ENCODE data around the gene CHRNB4. TPM values are rescaled to one million over a fixed set of nuclear protein-coding genes. Genes with fewer than 3 reads are reported as not detected.

CHRNB4 gene
- total RNA-seq, 2 donors from 2014 or later: not detected

DNA sequence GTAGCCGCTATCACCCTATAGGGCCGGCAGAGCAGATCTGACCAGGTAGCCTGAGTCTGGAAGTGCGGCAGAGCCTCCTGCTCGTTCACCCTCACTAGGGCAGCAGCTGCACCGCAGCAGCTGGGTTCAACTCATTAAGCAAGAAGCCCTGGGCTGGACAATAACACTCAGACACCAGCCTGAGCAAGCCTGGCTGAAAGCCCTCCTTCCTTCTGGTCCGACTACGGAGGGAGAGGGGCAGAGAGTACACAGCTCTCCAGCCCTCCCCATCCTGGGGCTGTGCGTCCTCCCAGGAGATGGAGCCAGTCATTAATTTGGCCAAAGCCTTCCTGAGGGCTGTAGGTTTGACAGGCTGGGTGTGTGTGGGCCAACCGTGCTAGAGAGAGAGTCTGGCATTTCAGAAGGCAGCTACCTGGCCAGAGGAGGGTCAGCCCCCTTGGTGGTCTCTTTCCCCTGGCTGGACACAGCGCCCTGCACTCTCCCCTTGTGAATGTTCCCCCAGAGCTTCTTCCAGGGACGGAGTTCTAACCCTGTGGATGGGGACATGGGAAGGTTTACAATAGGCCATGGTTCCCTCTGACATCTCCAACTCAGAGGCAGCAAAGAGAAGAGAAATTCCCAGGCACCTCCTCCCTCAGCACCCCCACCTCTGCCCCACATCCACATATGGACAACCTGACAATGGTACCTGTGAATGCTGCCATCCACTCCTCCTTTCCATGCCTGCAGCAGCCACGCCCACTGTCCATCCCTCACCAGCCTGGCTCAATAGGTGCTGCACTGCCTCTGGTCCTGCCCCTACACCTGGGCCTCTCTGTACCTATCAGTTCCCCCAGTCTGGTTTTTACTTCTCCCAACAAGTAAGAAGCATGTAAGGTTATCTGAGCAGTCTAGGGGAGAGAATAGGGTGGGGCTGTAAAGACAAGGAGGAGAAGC is 6.5 kb downstream of the CHRNB4 start:
- H3K27me3 ChIP-seq: no peaks in the 10 kb centered on the region
- no peaks in the 10 kb centered on the region for H3K36me3 ChIP-seq
- no peak for DNase-seq (ENCODE audit: low spot score)
- TF ChIP-seq, protein P1, sequence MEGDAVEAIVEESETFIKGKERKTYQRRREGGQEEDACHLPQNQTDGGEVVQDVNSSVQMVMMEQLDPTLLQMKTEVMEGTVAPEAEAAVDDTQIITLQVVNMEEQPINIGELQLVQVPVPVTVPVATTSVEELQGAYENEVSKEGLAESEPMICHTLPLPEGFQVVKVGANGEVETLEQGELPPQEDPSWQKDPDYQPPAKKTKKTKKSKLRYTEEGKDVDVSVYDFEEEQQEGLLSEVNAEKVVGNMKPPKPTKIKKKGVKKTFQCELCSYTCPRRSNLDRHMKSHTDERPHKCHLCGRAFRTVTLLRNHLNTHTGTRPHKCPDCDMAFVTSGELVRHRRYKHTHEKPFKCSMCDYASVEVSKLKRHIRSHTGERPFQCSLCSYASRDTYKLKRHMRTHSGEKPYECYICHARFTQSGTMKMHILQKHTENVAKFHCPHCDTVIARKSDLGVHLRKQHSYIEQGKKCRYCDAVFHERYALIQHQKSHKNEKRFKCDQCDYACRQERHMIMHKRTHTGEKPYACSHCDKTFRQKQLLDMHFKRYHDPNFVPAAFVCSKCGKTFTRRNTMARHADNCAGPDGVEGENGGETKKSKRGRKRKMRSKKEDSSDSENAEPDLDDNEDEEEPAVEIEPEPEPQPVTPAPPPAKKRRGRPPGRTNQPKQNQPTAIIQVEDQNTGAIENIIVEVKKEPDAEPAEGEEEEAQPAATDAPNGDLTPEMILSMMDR (IDR thresholded peaks at IDR 0.05): no peak
- no peak overlapping the region for H3K4me3 ChIP-seq
- no peaks in the 10 kb centered on the region for H3K4me1 ChIP-seq
- H3K9me3 ChIP-seq: peaks cover 0 to 11% of the 10 kb centered on the region in 2 donors
- H3K27ac ChIP-seq: no peak overlapping the region

DNA sequence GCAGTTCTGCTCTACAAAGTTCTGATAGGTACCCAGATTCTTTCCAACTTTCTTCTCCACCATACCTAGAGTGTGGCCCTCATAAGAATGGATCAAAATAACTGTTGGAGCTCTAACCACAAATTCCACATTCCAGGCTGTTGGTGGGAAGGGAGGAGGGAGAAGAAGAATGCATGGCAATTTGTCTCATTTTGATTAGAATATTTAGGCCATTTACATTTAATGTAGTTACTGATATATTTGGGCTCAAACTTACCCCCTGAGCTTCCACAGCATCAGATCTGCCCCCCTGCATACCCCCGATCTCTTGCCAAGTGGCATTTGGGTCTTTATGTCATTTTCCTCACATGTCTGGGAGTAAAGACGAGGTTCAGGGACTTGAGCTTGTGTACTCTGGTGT is 7.7 kb downstream of the CHRNB4 start:
- no peak for DNase-seq (ENCODE audit: low spot score)
- Histone ChIP-seq H3K27me3 (no peaks in the 10 kb centered on the region), H3K9me3 (peaks cover 0 to 11% of the 10 kb centered on the region in 2 donors), H3K36me3 (no peaks in the 10 kb centered on the region), H3K27ac (no peak overlapping the region), H3K4me1 (no peaks in the 10 kb centered on the region), H3K4me3 (no peak overlapping the region)
- TF ChIP-seq, protein P1 (IDR thresholded peaks at IDR 0.05): no peak

DNA sequence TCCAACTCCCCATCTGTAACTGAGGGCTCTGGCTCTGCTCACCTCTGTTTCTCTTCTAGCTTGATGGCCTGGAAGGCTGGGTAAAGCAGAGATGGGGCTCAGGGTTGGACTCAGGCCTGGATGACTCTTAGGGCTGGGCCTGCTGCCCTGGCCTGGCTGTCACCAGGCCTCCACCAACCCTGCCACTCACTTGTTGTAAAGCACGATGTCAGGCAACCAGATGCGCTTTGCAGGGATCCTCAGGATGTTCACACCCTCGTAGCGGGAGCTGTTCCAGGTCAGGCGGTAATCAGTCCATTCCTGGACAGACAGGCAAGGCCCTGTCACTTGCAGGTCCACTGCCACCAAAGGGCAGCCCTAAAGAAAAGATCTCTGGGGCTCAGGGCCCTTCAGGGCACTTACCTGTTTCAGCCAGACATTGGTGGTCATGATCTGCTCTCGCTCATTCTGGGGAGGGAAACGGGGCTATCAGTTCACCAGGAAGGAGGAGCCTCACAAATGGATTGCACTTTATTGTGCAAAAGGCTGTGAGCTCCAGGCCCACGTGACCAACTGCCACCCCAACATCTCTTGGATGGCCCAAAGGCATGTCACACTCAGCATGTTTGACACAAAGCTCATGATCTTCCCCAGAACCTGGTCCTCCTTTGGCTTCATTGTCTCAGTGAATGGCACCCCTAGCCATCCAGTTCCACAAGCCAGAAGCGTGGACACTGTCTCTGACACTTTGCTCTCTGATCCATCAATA is 9.9 kb downstream of the CHRNB4 start:
- peaks cover 0 to 11% of the 10 kb centered on the region in 2 donors for H3K9me3 ChIP-seq
- no peaks in the 10 kb centered on the region for H3K4me1 ChIP-seq
- H3K27ac ChIP-seq: no peak overlapping the region
- DNase-seq (ENCODE audit: low spot score): no peak
- TF ChIP-seq, protein P1 (IDR thresholded peaks at IDR 0.05): no peak
- H3K4me3 ChIP-seq: no peak overlapping the region
- no peaks in the 10 kb centered on the region for H3K27me3 ChIP-seq
- no peaks in the 10 kb centered on the region for H3K36me3 ChIP-seq

DNA sequence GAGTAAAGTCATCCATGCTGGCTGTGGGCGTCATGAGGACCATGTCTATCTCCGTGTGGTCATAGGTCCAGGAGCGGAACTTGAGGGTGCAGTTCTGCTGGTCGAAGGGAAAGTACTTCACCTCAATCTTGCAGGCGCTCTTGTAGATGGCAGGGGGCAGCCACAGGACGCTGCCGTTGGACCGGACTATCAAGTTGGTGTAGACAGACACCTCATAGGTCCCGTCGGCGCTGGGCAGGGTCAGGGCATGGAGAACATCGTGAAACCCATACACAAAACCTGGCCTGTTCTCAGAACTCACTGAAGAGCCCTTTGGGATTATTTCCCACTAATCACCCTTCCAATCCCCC is 11.3 kb downstream of the CHRNB4 start:
- TF ChIP-seq, protein P1 (IDR thresholded peaks at IDR 0.05): no peak
- H3K4me1 ChIP-seq: no peaks in the 10 kb centered on the region
- no peak for DNase-seq (ENCODE audit: low spot score)
- no peak overlapping the region for H3K4me3 ChIP-seq
- no peaks in the 10 kb centered on the region for H3K27me3 ChIP-seq
- H3K9me3 ChIP-seq: peaks cover 0 to 11% of the 10 kb centered on the region in 2 donors
- H3K36me3 ChIP-seq: no peaks in the 10 kb centered on the region
- no peak overlapping the region for H3K27ac ChIP-seq

DNA sequence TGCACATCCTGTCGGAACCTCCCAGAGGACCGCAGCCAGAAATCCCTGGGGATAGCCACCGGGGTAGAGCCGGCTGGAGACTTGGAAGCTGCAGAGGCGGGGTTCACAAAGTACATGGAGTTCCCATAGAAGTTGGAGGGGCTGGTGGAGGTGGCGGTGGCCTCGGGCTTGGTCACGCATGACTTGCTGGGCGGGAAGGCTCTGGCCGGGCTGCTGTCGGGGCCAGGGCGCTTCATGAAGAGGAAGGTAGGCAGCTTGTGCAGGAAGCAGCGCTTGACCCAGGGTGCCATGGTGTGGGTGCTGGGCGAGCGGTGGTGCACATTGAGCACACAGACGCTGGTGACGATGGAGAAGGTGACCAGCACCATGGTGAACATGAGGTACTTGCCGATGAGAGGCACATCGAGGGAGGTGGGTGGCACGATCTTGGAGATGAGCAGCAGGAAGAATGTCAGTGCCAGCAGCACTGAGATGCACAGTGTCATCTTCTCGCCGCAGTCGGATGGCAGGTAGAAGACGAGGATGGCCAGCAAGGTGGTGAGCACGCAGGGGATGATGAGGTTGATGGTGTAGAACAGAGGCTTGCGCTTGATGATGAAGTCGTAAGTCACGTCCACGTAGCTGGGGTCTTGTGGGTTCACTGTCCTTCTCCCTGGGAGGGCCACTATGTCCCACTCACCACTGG is 11.8 kb downstream of the CHRNB4 start:
- DNase-seq (ENCODE audit: low spot score): no peak
- H3K36me3 ChIP-seq: no peaks in the 10 kb centered on the region
- H3K4me3 ChIP-seq: no peak overlapping the region
- no peaks in the 10 kb centered on the region for H3K27me3 ChIP-seq
- TF ChIP-seq, protein P1 (IDR thresholded peaks at IDR 0.05): no peak
- H3K27ac ChIP-seq: no peak overlapping the region
- H3K9me3 ChIP-seq: peaks cover 0 to 11% of the 10 kb centered on the region in 2 donors
- H3K4me1 ChIP-seq: no peaks in the 10 kb centered on the region
